A549 treated with RU486 at 1 μM for 4 hours (cell line): ENCODE data around the gene METTL21A. TPM values are rescaled to one million over a fixed set of nuclear protein-coding genes. Genes with fewer than 3 reads are reported as not detected.

Experiments
- total RNA-seq: library from RNA; stranded (reverse); fragments of 200-300 nt; extraction: Qiagen RNA extraction; gene quantifications from 5 replicates; pipeline ENCODE4 v1.2.3, GENCODE V29; 2022; ENCODE audit warnings: low read depth

Gene METTL21A
- 24.9 to 33.9 TPM (median 31.5 TPM) in 5 replicates for total RNA-seq

GRCh38 chr2:207625014-207625907 is at the start of gene METTL21A:
METTL21A (minus strand) TSS chr2:207625394; CDS start chr2:207624375, 1,019 bp downstream.

Other genes starting within 250 kb of the METTL21A start
- 17.6 to 30.7 TPM (median 25.7 TPM) in 5 replicates for gene CREB1, start 95.4 kb downstream of the METTL21A start, total RNA-seq
- gene CCNYL1, start 86.2 kb upstream of the METTL21A start, total RNA-seq: 14.9 to 26.9 TPM (median 23.8 TPM) in 5 replicates
- 4.3 to 5.7 TPM (median 5.5 TPM) in 5 replicates for gene FZD5, start 144.5 kb upstream of the METTL21A start, total RNA-seq